H4 (cell line): ENCODE measurements around the gene TUBG1. TPM values are rescaled to one million over a fixed set of nuclear protein-coding genes. Genes with fewer than 3 reads are reported as not detected.
A peak's percentile ranks its signal among the peaks of the same experiment; 100 is the strongest.

ENCODE experiments used
- DNase-seq: peaks from one replicate; pipeline ENCODE4 v3.0.0-alpha.2; 2015; ENCODE audit warnings: low spot score
- total RNA-seq: library from RNA; depleted of rRNA; stranded (reverse); fragments of >200 nt; shearing (Covaris generic); gene quantifications from 2 replicates; pipeline ENCODE4 v1.2.3, GENCODE V29; 2014; rRNA removed

TUBG1 gene
- total RNA-seq: 74.3 and 92.3 TPM in 2 replicates

DNA sequence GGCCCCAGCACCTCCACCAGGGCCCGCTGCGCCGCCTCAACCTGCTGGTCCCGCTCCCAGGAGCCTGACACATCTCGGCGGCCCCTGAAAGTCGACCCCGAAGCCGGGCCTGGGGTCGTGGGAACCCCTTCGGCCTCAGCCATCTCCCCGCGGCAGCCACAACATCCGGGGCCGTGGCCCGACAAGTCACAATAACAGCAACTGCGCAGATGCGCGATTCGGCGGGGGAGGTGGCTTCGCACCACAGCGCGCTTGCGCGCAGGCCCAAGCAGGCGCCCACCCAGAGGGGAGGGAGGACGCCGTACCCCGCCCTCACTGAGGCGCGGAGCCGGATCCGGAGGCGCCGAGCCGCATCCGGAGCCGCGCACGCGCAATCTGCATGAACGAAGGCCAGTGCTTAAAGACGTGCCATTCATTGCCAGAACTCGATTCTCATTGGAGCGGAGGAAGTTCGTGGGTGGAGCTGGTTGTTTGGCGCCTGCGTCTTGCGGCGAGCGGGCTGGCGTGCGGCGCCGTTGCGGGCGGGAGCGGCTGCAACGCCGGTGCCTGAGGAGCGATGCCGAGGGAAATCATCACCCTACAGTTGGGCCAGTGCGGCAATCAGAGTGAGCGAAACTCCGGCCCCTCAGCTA, at the start of gene TUBG1, which contains the start of gene RETREG3:
Gene TUBG1 (plus strand): TSS at position 502 of the 632 bp plus-strand sequence. CDS start 55 bp downstream, at position 557.
Gene RETREG3 (minus strand): TSS at position 193 of the 632 bp plus-strand sequence. CDS start 50 bp downstream, at position 143.
- DNase-seq: peak; percentile 98

- DNase-seq: no peak
These were observed 49.2 kb upstream of the TUBG1 start for GRCh38 chr17:42560246-42560645.

DNA sequence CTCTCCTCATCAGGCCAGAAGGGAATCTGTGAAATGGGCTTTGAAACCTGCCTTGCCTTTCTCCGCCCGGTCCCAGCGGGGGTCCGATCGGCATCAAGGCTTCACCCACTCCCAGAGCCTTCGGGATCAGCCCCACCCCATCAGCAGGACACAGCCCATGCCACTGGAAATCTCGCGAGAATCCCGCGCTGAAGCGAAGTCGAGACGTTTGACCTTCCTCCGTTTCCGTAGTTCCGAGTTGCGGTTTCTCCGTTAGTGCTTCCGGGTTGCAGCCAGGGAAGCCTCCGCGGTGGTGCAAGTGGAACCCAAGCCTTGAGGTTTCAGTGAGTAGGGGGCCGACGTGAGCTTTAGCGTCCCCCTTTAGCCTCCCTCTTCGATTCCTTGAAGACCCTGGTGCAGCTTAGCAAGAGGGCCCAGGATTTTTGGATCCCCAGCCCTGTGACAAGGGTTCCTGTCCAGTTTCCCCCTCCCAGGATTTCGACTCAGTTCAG, 47.5 kb upstream of the TUBG1 start, which contains the start of gene COASY:
Gene COASY (plus strand): TSS at position 252 of the 491 bp plus-strand sequence. CDS start 475 bp downstream, outside the sequence.
- peak; percentile 95 for DNase-seq

DNA sequence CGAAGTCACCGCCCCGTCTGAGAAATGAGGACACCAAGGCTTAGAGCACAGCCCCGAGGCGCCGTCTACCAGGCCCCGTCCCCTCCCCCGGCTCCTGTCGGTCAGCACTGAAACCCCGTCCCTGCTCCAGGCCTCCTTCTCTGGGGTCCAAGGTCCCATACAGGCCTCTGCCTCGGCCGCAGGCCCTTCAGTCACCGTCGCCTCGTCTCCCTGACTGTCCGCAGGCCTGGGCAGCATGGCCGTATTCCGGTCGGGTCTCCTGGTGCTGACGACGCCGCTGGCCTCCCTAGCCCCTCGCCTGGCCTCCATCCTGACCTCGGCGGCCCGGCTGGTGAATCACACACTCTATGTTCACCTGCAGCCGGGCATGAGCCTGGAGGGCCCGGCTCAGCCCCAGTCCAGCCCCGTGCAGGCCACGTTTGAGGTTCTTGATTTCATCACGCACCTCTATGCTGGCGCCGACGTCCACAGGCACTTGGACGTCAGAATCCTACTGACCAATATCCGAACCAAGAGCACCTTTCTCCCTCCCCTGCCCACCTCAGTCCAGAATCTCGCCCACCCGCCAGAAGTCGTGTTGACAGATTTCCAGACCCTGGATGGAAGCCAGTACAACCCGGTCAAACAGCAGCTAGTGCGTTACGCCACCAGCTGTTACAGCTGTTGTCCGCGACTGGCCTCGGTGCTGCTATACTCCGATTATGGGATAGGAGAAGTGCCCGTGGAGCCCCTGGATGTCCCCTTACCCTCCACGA, 46.9 kb upstream of the TUBG1 start:
- no peak for DNase-seq

GRCh38 chr17:42563143-42563509, 46.4 kb upstream of the TUBG1 start:
- no peak for DNase-seq

DNA sequence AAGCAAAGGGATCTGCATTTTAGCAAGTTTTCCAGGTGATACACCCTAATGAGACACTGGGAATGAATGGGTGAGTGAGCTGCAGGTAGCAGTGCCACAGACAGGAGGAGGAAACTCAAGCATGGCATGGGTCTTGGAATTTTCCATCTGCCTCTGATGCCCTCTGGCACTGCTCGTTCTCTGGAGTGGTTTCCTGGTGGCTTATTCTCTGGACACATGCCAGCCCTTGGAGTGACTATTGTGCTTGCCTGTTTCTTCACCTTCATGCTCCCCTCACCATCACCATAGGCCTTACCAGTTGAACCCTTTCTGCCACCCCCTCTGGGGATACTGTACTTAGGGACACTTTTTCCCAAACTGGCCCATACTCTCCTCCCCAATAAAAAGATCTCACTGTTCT, 45.9 kb upstream of the TUBG1 start:
- peak; percentile 40 for DNase-seq

DNA sequence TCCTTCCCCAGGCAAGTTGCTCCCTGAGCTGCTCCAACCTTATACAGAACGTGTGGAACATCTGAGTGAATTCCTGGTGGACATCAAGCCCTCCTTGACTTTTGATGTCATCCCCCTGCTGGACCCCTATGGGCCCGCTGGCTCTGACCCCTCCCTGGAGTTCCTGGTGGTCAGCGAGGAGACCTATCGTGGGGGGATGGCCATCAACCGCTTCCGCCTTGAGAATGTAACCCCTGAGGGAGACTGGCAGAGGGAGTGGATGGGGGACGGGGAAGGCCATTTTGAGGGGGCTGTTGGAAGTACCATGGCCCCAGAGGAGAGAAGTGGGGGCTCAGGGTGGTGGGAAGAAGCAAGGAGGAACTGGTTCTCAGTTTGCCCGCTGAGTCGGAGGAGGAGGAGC, 45.5 kb upstream of the TUBG1 start:
- no peak for DNase-seq

- DNase-seq: no peak
These were observed 44.5 kb upstream of the TUBG1 start for GRCh38 chr17:42564815-42565522.

DNA sequence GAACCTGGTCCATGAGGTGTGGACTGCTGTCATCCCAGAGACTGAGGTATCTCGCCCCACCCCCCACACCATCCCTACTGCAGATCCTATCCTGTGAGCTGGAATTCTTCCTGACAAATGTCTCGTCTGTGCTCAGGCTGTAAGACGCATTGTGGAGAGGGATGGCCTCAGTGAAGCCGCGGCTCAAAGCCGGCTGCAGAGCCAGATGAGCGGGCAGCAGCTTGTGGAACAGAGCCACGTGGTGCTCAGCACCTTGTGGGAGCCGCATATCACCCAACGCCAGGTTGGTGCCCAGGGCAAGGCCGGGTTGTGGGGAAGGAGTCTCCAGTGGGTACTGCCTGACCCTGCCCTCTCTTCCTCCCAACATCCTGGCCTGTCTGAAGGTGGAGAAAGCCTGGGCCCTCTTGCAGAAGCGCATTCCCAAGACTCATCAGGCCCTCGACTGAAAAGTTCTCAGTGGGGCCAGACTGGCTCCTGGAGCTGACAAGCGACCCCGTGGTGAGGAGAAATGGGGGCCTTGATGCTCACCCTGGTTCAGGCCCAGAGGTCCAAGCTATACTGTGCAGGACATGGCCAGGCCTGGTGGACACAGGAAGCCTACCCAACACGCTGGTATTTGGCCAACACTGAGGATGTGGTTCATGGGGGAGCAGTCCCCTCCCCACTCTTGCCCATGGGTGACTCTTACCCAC, 43.8 kb upstream of the TUBG1 start:
- no peak for DNase-seq

DNA sequence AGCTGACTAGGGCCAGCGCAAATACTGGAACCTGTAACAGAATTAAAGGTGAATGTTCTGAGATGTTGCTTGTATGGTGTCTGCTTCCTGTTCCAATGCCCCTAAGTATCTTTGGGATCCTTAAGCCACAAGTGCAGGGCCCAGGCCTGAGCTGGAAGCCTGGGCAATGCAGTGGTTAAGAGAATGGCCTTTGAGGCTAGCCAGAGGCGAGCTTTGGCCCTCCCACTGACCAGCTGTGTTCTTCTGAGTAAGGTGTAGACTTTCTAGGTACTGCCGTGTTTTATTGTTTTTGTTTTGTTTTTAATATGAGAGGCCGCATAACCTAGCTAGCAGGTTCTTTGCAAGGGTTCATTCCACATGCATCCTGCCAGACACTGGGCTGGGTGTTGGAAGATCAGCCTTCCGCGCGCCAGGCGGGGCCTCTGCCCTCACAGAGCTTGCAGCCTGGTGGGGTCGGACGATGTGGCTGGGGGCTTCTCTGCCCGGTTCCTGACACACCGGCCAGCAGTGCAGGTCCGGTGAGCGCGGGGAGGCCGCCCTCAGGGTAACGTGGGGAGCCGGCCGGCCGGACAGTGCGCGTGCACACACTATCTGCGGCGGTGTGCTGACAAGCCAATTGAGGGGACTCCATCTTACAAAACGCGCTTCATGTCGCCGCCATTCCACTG, 43.1 kb upstream of the TUBG1 start:
- DNase-seq: no peak

DNA sequence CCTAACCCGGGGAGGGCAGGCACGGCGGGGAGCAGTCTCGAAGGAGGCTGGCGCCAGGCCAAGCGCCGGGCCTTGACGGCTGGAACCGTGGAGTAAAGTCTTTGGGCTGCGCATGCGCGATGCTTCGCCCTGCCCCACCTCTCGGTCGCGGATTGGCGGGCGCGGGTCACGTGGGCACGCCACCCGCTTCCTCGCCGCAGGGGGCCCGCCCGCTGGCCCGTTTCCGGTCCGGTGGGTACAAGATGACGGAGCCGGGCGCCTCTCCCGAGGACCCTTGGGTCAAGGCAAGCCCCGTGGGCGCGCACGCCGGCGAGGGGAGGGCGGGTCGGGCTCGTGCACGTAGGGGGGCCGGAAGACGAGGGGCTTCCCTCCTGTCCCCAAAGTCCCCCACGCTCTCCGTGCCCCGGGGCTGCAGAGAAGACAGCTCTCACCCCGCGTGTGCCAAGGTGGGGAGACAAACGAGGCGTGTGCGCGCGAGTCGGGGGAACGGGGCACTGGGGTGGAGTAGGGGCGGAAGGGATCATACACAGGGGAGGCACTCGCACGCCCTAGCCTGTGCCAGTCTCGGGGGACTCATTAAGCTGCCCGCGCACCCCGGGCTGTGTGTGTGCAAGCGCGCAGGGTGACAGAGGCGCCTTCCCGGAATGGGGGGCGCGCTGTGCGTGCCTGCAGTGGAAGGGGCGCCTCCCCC, 42.5 kb upstream of the TUBG1 start, which contains the start of gene MLX:
Gene MLX (plus strand): TSS at position 218 of the 691 bp plus-strand sequence. CDS start 25 bp downstream, at position 243.
- DNase-seq: peak; percentile 85

- no peak for DNase-seq
These were observed 41.0 kb upstream of the TUBG1 start for GRCh38 chr17:42568341-42569111.

DNA sequence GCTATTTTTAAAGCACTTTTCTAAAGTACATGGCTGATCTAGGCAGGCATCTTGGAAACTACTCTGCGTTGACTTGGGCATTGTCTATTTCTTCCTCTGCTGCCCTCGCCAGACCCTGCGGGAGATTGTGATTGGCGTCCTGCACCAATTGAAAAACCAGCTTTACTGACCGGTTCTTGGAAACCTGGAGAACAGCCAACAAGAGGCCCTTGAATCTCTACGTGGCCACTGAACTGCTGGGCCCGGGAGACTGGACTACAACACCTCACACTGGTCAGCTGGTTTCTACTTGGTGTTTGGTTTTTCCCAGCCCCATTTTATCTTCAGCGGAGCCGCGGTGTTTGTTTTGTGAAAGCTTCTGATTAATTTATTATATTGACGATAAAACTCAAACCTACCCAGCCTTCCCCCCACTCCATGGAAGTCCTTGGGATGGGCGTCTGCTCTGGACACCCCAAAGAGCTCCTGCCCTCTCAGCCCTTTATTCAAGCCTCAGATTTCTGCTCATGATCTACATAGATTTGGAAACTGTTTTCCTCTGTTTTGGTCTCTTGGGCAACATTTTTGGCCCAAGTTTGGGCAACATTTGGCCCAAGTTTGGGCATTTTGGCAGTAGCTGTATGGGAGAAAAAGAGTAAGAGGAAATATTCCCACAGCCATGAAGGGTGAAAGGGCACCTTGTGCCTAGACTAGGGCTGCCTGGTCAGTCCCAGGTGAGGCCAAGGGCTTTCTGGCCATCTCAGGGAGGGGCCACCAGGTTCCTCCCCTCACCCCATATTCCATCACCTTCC, 37.9 kb upstream of the TUBG1 start:
- DNase-seq: no peak

GRCh38 chr17:42573095-42573494, 36.4 kb upstream of the TUBG1 start:
- no peak for DNase-seq

GRCh38 chr17:42574463-42574862, 35.0 kb upstream of the TUBG1 start:
- DNase-seq: no peak

DNA sequence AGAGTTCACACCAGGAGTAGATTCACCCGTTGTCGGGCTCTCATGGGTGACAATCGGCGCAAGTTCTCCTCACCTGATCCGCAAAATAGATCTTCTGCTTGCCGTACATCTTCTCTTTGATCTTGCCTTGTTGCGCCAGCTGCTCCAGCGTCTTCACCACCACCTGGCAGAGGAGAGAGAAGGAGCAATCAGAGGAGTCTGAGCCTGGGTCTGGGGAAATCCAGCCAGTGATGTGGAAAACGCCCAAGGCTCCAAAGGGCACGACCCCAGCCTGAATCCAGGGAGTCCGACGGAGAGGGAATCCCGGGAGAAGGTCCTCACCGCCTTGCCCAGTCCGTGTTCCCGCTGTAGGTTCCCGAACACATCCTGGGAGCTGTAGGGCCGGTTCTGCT, 32.3 kb upstream of the TUBG1 start:
- no peak for DNase-seq

GRCh38 chr17:42577532-42578281, 31.8 kb upstream of the TUBG1 start, which contains the start of gene PSMC3IP:
Gene PSMC3IP, minus strand, starts transcription at chr17:42577729. Its CDS starts 43 bp downstream, at chr17:42577686.
- peak; percentile 89 for DNase-seq
